ENCODE measurements around the gene FKBP15.
A peak's percentile ranks its signal among the peaks of the same experiment; 100 is the strongest.
"Not testable (repeated sequence)": the region's sequence is repeated elsewhere in the genome, so short reads cannot be mapped to it uniquely, and the experiment has no call there.

The FKBP15 gene, protein sequence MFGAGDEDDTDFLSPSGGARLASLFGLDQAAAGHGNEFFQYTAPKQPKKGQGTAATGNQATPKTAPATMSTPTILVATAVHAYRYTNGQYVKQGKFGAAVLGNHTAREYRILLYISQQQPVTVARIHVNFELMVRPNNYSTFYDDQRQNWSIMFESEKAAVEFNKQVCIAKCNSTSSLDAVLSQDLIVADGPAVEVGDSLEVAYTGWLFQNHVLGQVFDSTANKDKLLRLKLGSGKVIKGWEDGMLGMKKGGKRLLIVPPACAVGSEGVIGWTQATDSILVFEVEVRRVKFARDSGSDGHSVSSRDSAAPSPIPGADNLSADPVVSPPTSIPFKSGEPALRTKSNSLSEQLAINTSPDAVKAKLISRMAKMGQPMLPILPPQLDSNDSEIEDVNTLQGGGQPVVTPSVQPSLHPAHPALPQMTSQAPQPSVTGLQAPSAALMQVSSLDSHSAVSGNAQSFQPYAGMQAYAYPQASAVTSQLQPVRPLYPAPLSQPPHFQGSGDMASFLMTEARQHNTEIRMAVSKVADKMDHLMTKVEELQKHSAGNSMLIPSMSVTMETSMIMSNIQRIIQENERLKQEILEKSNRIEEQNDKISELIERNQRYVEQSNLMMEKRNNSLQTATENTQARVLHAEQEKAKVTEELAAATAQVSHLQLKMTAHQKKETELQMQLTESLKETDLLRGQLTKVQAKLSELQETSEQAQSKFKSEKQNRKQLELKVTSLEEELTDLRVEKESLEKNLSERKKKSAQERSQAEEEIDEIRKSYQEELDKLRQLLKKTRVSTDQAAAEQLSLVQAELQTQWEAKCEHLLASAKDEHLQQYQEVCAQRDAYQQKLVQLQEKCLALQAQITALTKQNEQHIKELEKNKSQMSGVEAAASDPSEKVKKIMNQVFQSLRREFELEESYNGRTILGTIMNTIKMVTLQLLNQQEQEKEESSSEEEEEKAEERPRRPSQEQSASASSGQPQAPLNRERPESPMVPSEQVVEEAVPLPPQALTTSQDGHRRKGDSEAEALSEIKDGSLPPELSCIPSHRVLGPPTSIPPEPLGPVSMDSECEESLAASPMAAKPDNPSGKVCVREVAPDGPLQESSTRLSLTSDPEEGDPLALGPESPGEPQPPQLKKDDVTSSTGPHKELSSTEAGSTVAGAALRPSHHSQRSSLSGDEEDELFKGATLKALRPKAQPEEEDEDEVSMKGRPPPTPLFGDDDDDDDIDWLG

DNA sequence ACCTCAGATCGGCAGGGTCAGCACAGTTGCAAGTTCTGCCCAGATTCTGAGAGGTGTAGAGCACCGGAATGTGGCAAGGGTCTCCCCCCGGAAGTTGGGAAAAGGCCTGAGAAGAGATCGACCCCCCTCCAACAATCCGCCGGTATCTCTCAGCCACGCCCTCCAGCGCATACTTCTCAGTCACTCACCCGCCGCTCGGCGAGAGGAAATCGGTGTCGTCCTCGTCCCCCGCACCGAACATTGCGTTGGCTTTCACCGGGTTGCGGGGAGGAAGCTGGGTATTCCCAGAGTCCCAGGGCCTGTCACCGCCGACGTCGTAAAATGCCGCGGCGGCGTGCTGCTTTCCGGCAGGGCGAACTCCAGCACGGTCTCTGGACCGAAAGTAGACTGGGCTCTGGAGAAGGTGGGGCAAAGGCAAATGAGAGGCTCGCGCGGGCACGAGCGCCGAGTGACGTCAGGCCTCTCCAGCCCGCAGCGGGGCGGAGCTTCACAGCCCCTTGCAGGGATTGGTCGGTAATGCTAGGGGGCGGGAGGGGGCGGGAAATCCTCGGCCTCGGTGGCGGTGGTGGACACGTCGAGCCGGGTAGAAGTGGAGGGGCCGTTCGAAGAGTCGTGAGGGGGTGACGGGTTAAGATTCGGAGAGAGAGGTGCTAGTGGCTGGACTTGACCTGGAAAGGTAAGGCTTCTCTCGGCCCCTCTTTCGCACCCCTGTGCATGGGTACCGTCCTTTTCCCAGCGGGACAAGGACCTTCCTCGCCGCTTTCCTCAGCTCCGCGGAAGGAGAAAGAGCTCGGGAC lies at the start of gene FKBP15, which contains the start of gene SLC31A1:
Gene FKBP15, minus strand, starts transcription at position 275 of the 797 bp plus-strand sequence. Its CDS starts 34 bp downstream, at position 241.
Gene SLC31A1, plus strand, starts transcription at position 542 of the 797 bp plus-strand sequence. CDS start 34,605 bp downstream, outside the sequence.
- peak; percentile 95 for DNase-seq (ENCODE audit: low read depth)

DNA sequence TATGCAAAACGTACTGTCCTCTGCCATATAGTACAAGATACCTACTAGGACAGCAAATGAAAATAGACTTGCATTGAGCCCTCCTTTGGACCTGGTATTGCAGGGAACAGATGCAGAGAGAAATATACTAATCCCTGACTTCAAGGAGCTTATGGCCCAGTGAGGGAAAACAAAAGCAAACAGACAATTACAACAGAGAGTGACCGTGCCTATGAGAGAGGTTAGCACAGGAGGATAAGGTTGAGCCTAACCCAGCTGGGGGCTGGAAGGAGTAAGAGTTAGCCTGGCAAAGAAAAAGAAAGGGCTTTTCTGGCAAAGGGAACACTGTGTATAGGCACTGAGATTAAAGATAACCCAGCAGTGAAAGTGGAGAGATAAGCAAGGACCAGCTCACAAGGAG lies 48.8 kb upstream of the FKBP15 start:
- DNase-seq (ENCODE audit: low read depth), result no peak

DNA sequence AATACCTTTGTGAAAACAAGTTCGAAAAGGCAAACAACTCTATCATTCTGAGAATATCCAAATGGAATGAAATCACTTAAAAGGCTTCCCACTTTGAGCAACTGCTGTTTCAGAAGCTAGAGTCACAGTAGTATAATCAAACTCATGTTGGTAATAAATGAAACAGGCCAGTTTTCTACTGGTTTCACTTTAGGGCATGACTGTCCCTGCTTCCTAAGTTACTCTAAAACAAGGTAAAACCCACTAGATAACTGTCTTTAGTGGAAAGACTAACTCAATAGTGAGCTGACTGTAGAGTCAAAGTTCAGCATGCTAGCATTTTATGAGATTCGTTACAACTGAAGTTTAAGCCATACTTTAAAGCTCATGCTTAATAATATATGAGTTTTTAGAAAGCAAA lies 48.3 kb upstream of the FKBP15 start:
- DNase-seq (ENCODE audit: low read depth), result no peak

DNA sequence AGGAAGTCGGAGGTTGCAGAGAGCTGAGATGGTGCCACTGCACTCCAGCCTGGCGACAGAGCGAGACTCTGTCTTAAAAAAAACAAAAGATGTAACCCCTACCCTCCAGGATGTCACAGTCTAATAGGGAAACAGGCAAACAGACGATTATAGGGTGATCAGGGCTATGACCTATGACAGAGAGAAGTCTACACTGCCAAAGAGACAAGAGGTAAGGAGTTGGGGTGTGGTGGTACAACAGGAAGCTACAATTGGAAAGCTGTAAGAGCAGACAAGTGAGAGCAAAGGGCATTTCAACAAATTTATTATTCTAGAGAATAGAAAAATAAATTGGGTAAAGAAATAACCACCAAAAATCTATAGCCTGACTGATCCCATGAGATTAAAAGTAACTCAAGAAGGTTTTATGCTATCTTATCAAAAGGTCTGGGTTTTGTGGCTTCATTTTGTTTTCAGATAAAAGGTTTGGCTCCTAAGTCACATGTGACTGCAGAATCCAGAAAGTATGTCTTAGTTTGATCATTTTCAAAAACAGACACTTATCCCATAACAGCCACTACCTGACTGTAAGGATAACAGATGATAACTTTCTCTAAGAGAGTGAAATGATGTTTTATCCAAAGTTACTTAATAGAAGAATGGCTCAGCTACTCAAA lies 47.0 kb upstream of the FKBP15 start:
- DNase-seq (ENCODE audit: low read depth), result no peak

DNA sequence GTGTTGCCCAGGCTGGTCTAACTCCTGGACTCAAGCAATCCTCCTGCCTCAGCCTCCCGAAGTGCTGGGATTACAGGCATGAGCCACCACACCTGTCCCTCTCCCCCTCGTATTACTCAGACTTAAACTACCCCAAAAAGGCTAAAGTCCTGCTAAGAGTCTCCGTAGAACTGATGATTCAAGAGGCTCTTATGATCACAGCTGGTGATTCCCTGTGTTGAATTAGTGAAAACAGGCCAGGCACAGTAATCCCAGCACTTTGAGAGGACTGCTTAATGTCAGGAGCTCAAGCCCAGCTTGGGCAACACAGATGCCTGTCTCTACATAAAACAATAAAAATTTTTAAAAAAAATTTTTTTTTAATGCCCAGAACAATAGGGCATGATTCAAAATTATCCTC lies 45.1 kb upstream of the FKBP15 start:
- no peak for DNase-seq (ENCODE audit: low read depth)

DNA sequence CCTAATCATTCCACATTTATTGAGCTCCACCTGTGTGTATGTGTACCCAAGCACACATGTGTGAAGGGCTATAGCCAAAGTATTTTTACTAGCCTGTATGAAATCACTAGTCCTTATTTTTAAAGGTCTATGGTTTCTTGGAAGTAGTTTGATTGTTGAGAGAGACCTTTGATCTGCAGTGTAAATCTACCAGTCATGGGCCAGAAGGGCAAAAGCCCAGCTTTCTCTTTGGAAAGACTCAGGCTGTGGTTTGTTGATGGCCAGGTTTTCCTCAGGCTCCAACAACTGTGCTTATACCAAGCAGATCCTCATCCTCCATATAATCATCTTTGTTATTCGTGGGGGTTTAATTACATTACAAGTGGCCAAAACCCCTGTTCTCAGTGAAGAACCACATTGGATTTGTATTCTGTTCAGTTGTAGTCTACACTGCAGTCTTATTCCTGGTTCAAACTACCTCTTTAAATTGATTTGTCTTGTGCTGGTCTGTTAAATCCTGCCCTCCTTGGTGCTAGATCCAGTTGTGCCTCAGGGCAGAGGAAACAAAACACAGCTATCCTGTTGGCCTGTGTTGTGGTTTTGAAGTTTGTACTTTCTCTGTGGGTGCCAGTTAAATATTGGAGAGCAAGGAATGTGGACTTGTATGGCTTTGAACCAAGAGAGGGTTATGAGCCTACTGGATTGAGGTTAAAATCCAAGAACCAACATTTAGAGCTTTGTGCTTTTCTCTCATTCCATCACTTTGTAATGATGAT lies 41.0 kb upstream of the FKBP15 start:
- DNase-seq (ENCODE audit: low read depth), result no peak

DNA sequence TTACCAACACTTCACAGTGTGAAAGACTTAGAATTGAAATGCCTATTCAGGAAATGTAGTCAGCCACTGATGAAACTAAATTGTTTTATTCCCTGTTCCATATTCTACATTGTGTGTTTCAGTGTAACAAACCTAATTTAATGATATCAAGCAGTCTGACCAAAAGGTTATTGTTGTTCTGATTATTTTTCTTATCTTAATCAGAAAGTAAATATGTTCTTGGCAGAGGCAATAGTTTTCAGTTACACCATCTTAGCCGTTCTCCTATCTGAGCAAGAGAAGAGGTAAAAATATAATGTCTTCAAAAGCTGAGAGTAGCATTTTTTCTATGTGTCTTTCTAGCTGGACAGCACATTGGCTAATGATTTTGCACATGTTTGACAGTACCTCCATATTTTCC lies 37.2 kb upstream of the FKBP15 start:
- DNase-seq (ENCODE audit: low read depth), result no peak

DNA sequence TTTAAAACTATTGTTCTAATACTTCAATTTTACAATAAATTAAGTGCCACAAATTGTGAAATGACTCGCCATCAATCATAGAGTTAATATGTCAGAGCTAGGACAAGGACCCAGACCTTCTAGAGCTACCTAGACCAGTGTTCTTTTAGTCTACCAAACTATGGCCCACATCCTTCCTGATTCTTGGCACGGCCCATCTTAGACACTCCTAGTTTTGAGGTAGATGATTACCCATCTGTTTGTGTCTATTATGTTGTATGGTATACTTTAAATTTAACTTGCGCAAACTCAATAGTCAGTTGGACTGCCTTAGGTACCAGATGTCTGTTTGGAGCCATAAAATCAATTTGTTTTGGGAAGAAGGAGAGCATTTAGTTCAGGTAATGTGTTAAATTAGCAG lies 36.8 kb upstream of the FKBP15 start:
- no peak for DNase-seq (ENCODE audit: low read depth)

DNA sequence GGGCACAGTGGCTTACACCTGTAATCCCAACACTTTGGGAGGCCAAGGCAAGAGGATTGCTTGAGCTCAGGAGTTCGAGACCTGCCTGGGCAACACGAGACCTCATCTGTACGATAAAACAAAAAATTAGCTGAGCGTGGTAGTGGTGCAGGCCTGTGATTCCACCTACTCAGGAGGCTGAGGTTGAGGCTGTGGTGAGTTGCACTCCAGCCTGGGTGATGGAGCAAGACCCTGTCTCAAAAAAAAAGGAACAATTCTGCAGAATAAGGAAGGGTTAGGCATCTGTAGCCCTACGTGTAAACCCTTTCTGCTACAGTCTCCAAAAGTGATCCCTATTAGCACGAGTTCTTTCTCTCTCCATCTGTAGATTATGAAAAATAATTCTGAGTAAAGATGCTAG lies 34.4 kb upstream of the FKBP15 start:
- DNase-seq (ENCODE audit: low read depth), result no peak

DNA sequence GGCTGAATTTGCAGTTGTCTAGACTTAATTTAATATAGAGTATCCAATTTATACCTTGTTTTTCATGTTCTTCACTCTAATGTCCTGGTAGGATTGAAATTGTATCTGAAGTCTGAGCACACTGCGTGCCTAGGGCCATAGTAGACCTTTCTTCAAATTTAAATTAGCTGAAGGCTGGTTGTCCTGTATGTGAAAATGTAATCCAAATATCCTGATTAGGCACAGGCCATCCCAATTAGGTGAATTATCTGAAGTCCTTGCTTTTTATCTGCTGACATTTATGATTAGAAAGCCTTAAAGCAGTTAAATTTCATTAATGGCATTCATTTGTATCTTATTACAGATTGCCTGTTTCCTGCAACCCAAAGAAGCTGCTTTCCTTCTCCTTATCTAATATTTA lies 33.9 kb upstream of the FKBP15 start:
- DNase-seq (ENCODE audit: low read depth), result no peak

DNA sequence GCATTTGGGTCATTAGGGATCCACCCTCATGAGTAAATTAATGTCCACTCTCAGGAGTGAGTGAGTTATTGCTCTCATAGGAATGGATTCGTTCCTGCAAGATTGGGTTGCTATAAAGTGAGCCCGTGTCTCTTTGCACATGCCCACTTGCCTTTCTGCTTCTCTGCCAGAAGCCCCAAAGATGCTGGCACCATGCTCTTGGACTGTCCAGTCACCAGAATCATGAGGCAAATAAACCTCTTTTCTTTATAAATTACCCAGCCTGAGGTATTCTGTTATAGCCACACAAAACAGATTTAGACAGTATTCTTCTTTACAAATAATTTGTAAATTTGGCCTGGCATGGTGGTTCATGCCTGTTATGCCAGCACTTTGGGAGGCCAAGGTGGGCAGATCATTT lies 29.7 kb upstream of the FKBP15 start:
- DNase-seq (ENCODE audit: low read depth), result no peak

DNA sequence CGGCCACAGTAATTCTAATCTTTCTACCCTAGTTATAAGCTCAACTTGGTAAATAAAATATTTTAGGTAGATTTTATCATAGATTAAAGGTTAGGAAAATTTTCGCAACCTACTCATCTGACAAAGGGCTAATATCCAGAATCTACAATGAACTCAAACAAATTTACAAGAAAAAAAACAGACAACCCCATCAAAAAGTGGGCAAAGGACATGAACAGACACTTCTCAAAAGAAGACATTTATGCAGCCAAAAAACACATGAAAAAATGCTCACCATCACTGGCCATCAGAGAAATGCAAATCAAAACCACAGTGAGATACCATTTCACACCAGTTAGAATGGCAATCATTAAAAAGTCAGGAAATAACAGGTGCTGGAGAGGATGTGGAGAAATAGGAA lies 28.6 kb upstream of the FKBP15 start:
- DNase-seq (ENCODE audit: low read depth), result not testable (repeated sequence)

DNA sequence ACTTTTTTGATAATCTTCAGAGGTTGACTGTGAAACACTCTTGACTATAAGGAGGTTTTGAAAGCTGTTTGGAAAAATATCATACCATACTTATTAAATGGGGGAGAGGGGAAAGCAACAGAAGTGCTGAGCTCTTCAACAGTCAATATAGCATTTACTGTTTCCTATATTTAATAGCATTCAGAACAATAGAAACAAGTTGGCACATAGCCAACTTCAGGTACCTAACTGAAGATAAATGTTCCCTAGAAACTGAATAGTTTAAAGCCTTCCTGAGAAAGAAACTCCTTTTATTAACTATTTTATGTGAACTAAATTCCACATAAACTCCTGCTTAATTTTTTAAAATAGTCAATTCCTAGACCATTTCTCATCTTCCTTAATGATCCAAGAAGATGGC lies 26.6 kb upstream of the FKBP15 start:
- no peak for DNase-seq (ENCODE audit: low read depth)

DNA sequence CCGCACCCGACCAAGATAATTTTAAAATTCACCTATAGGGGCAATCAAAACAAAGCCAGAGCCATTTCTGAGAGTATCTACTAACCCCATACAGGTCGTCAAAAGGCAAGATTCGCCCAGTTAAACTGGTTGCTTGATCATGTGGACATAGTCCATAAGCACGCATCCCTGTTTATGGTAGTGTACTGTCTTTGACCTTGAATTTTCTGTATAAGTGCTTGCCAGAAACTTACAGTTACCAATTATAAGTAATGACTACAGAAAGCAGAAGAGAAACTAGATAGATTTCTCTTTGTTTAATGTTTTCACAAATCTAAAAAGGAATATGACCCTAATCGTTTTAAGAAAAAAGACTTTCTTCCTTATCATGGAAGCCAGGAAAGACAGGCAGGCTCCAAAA lies 25.9 kb upstream of the FKBP15 start:
- DNase-seq (ENCODE audit: low read depth), result no peak

DNA sequence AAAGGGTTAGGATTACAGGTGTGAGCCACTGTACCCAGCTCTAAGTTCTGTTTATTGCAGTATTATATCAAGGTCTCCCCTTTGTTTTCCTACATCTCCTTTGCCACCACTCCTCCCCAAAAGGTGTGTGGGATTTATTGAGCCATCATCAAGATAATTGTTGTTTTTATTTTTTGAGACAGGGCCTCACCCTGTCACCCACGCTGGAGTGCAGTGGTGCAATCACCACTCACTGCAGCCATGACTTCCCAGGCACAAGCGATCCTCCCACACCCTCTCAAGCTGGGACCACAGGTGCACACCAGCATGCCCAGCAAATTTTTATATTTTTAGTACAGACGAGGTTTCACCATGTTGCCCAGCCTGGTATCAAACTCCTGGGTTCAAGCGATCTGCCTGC lies 24.8 kb upstream of the FKBP15 start:
- DNase-seq (ENCODE audit: low read depth), result no peak

DNA sequence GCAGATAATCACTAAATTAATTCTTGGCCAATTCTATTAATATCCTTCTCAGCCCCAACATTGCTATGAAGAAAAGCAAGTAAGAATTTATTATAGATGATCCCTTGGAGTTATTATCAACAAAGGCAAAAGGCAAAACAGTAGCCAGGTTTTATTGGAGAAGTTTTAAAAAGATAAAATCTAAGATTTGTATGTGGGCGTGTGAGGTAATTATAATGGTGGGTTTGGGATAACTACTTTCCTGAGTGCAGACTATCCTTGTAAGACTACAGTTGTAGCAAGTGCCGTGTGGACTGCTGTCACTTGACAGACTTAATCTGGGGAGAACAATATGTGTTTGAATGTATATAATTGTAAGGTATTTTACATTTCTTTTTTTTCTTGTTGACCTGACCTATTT lies 23.5 kb upstream of the FKBP15 start:
- DNase-seq (ENCODE audit: low read depth), result no peak

DNA sequence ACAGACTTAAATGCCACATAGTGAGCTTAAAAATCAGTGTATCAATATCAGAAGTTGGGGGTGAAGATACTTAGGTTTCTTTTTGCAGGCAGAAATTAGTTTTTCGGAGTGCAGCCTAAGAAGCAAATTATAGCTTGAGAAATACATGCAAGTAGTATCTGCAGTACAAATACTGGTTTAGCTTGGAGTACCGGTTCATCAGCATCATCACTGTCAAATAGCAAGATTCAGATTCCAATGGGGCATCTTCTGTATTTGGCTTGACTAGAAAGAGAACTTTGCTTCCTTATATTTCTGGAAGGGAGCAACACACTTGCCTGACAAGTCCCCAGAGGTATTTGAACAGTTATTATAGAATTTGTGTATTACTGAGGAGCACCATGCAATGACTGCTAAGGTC lies 20.1 kb upstream of the FKBP15 start:
- DNase-seq (ENCODE audit: low read depth), result no peak

DNA sequence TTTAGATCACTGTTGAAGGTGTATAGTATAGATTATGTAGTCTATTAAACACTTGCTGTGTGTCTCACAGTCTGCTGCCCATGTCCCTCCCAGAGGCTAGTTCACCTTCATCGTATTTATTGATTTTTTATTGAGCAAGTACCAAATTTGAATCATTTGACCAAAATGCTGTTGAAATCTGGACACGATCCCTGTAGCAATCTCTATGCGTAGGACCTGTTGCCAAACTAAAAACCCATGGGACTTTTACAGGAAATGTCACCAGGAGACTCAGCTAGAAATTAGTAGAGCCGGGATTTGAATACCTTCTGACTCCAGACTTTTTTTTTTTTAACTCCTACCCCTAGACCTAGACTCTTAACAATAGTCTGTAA lies 17.8 kb upstream of the FKBP15 start:
- DNase-seq (ENCODE audit: low read depth), result no peak

DNA sequence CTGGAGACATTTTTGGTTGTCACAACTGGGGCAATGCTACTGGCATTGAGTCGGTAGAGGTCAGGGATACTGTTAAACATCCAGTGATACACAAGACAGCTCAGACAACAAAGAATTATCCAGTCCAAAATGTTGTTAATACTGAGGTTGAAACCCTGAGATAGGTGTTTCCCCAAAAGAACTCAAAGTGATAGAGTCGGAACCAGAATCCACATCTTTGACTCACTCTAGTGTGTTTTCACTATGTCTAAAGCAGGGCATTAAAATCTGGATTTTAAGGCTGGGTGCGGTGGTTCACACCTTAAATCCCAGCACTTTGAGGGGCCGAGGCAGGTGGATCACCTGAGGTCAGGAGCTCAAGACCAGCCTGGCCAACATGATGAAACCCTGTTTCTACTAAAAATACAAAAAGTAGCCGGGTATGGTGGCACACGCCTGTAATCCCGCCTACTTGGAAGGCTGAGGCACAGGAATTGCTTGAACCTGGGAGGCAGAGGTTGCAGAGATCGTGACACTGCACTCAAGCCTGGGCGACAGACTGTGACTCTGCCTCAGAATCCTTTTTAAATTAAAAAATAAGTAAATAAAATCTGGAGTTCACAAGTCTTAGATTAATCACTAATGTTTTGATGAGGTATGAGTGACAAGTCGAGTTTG lies 17.3 kb upstream of the FKBP15 start:
- DNase-seq (ENCODE audit: low read depth), result no peak

DNA sequence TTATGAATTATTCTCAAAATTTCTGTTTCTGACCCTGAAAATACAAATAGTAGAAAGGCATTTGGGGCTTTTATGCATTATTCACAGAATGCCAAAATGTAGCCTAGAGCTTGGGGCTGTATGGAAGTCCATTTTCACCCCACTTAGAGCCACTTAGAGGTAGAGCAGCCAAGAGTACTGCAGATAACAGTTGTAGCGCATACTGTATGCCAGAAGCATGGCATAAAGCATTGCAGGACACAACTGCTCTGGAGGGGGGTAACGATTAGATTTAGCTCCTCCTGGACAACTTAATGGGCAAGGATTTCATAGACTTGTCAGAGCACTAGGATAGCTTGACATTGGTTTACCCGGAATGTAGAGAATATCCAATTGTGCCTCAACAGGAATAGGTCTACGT lies 15.9 kb upstream of the FKBP15 start:
- DNase-seq (ENCODE audit: low read depth), result no peak
